HG03432 (cell line): Measurements from ENCODE around the gene ECI1.
"Not testable (repeated sequence)": the region's sequence is repeated elsewhere in the genome, so short reads cannot be mapped to it uniquely, and the experiment has no call there.

ENCODE experiments used
- ATAC-seq: cut with Tn5 transposase; IDR thresholded peaks from one replicate; pipeline ENCODE4 v1.9.1; 2021; ENCODE audit warnings: mild to moderate bottlenecking, moderate library complexity; ENCODE audit not compliant: unreplicated experiment

The ECI1 gene

GRCh38 chr16:2280461-2280860, 29.1 kb upstream of the ECI1 start:
- ATAC-seq: no peak

DNA sequence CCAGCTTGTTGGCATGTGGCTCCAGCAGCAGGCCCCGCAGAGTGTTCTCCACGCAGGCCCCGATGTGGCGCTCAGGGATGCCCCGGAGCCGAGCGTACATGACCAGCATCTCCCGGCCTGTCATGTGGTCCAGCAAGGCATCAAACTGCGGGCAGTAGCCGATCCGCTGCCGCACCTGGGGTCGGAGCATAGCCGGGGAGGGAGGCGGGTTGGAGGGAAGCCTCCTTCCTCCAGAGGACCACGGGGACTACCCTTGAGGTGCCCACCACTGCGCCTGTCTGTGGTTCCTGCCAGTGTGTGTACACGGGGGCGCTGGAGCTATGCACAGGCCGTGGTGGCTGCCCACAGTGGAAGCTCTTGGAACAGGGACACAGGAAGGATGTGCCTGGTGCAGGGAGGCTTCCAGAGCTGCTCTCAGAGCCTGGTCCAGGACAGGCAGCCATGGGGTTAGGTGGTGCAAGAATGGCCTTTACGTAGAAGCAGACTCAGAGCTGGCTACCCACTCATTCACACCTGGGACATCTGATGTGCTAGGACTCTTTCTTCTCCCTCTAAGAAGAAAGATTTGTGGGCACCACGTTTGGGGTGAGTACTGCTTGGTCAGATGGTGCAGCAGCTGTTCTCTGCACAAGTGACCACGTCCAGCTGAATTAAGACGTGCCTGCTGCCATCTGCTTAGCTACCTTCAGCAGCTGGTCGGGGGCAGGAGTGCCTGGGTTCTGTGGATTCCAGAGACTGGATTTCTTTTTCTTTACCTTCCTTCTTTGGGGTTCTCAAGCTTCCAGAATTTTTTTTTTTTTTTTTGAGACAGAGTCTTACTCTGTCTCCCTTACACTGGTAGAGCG, 27.8 kb upstream of the ECI1 start:
- no peak for ATAC-seq

GRCh38 chr16:2278272-2278608, 26.9 kb upstream of the ECI1 start:
- ATAC-seq: no peak

- ATAC-seq: no peak
These were observed 26.3 kb upstream of the ECI1 start for GRCh38 chr16:2277466-2278271.

DNA sequence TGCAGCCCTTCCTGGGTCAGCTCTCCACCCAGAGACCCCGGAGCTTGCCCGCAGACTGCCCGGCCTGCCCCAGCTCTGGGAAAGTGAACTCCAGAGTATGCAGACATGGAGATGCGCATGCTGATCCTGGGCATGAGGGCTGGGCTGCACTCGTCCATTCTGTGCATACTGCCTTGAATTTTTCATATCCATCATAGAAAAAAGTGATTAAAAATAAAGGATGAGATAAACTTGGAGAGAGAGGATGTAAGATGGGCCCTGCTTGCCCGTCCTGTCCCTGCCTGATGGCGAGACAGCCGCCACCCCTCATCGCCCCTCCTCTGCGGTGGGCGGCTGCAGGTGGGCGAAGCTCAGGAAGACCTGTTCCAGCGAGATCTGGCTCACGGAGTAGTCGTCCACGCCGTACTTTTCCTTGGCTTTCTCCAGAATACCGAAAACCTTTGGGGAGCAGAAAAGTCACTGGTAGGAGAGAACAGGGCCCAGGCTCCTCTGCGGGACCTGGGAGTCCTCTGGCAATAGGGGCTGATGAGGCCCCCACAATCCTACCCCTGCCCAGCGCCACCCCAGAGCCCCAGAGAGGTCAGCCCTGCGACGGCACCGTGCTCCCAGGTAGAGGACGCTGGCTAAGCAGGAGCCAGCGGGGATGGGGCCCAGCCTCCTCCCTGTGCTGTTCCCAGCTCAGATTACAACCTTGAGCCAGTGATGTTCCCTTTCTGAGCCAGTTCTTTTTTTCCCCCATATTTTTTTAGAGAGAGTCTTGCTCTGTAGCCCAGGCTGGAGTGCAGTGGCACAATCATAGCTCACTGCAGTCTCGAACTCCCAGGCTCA, 25.2 kb upstream of the ECI1 start:
- ATAC-seq: no peak

GRCh38 chr16:2275476-2276367, 24.3 kb upstream of the ECI1 start:
- ATAC-seq: no peak

DNA sequence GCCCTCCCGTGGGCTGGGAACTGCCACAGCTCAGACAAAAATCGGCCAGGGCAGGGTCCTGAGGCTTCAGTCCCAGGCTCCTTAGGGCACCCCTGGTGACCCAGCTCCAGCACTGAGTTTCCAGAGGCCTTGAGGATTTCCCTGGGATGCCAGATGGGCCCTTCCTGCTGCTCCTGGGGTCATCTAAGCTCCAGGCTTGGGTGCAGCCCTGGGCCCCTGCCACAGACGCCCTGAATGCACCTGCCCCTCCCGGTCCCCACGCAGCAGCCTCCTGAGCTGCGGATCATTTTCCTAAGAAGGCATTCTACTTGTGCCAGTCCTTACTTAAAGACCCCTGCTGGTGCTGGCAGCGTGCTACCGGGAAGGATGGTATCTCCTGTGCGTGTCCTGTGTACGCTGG, 22.5 kb upstream of the ECI1 start:
- no peak for ATAC-seq

GRCh38 chr16:2273484-2273883, 22.1 kb upstream of the ECI1 start:
- ATAC-seq: no peak

DNA sequence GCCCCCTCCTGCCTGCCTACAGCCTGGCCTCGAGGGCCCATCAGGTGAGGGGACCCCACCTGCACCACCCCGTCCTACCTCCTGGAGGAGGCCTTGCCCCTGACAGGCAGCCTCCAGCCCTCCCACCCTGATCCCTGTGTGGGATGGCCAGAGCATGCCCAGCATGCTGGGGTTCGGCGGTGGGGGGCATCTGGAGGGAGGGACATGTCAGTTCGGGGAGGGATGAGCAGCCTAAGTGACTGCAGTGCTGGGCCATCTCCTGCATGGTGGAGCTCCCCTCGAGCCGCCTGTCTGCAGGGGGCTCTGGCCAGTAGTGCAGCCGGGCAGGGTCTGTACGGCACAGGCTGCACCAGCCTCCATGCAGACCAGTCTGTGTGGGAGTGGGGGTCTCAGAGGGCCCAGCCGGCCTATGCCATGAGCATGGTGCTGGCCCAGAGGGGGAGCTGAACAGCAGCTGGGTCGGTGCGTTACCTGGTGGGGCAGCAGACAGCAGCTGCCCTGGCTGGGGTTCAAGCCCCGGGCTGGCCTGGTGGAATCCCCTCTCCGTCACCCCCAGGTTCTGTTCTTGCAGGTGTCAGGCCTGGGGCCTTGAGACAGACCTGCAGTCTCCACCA, 20.6 kb upstream of the ECI1 start:
- ATAC-seq: no peak

DNA sequence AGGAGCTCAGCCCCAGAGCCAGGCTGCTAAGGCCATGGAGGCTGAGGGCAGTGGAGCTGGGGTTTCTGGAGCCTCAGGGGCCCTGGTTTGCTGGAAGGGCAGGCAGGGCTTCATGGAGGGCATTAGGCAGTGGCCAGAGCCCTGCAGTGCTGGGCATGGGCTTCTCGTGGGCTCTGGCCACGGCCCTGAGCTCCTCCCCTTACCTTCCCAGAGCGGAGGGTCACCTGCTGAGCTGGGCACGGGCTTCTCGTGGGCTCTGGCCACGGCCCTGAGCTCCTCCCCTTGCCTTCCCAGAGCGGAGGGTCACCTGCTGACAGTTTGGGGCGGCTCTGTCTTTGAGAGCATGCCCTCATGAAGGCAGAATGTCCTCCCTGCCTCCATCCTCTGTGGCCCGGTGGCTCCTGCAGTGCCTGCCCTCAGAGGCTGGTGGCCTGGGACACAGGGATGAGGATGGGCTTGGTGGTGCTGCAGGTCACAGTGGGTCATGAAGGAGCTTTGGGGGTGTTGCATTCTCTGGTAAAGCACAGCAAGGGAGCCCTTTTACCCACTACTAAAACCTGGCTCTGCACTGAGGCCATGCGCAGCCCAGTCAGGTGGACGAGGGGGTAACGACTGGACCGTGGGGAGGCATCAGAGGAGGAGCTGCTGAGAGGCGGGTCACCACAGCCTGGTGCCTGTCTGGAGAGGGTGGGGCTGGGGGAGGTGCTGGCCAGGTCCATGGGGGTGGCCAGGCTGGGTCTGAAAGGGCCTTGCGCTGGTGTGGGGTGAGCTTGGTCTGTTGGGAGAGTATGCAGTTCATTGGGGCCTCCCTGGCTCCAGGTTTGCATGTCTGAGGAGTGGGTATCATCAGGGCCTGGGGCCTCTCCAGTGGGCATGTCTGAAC, 19.4 kb upstream of the ECI1 start:
- no peak for ATAC-seq

GRCh38 chr16:2270070-2270462, 18.7 kb upstream of the ECI1 start:
- no peak for ATAC-seq

DNA sequence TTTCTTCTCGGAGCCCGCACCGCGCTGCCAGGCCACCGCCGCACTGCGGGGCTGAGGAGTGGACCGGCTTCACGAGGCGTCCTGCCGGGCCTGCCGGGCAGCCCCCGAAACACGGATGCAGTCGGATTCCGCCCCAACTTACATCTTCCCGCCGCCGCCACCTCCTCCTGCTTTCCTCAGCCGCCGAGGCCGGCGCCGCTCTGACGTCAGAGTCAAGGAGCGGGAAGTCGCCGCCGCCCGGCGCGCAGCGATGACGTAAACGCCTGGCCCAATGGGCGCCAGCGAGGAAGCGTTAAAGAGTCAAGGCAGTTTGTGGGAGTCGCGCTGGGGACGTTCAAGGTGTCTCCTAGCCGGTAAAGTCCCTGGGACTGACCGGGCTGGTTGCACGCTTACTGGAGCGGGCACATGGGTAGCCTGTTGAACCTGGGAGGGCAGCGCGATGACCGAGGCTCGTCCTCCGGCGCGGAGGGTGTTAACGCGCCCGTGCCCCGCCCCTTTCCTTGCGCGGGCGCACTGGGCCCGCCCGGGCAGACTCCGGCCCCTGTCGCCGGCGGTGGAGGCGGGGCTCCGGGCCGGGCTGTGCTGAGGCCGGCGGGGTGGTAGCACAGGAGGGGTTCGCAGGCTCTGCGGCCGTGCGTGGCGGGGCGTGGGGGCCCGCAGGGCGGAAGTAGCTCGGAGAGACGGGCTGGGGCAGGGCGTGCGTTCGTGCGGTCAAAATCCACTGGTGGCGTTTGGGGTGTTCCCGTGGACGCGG, 16.7 kb upstream of the ECI1 start, which contains the start of gene RNPS1:
RNPS1 (minus strand) TSS at position 214 of the 754 bp plus-strand sequence. CDS start 3,483 bp downstream, outside the sequence.
- peak; percentile 76 for ATAC-seq

- peak; percentile 62 for ATAC-seq
These were observed 16.1 kb upstream of the ECI1 start for GRCh38 chr16:2267505-2267912.

GRCh38 chr16:2266887-2267286, 15.5 kb upstream of the ECI1 start:
- ATAC-seq: not testable (repeated sequence)

- not testable (repeated sequence) for ATAC-seq
These were observed 11.6 kb upstream of the ECI1 start for GRCh38 chr16:2263026-2263425.

GRCh38 chr16:2260250-2260649, 8.9 kb upstream of the ECI1 start:
- no peak for ATAC-seq

DNA sequence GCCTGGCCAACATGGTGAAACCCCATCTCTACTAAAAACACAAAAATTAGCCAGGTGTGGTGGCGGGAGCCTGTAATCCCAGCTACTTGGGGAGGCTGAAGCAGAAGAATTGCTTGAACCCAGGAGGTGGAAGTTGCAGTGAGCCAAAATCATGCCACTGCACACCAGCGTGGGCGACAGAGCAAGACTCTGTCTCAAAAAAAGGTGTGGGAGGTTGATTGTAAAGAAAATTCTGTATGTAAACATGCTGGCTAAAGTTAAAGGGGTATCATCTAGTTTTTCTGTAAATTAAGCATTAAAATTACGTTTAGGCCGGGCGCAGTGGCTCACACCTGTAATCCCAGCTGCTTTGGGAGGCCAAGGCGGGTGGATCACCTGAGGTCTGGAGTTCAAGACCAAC, 7.1 kb upstream of the ECI1 start:
- not testable (repeated sequence) for ATAC-seq

DNA sequence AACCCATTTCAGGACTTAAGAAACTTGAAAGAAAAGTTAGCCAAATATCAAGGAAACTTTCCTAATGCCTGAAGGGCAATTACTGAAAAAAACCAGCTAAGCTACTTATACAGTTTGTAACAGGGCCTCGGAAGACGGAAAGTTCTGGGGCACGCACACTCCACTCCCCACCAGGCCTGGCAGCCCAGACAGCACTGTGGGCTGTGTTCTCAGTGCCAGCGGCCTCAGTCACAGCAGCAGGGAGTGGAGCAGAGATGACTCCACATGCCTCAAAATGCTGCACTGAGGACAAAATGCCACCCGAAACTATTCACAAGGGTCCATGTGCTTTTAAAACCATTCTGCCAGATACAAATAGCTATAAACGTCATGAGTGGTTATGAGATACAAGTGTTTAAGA, 6.3 kb upstream of the ECI1 start:
- ATAC-seq: no peak
